ENCODE results near the gene IGF2R.

IGF2R gene

GRCh38 chr6:160055378-160055777, 86.5 kb downstream of the IGF2R start:
- FAIRE-seq = no peak
- no peak for DNase-seq (ENCODE audit: insufficient read length, low spot score)
- TF ChIP-seq POLR2A (IDR thresholded peaks at IDR 0.05; ENCODE audit: low read depth, low read length) = no peak

GRCh38 chr6:160055813-160056212, 86.9 kb downstream of the IGF2R start:
- TF ChIP-seq POLR2A (IDR thresholded peaks at IDR 0.05; ENCODE audit: low read depth, low read length) = no peak
- FAIRE-seq = no peak
- no peak for DNase-seq (ENCODE audit: insufficient read length, low spot score)

- FAIRE-seq (no peak), DNase-seq (ENCODE audit: insufficient read length, low spot score) (no peak)
- TF ChIP-seq POLR2A (IDR thresholded peaks at IDR 0.05; ENCODE audit: low read depth, low read length) = no peak
These were observed 88.2 kb downstream of the IGF2R start for GRCh38 chr6:160057080-160057479.

GRCh38 chr6:160058603-160059215, 89.8 kb downstream of the IGF2R start:
- DNase-seq (ENCODE audit: insufficient read length, low spot score) (no peak), FAIRE-seq (no peak)
- no peak for TF ChIP-seq POLR2A (IDR thresholded peaks at IDR 0.05; ENCODE audit: low read depth, low read length)

GRCh38 chr6:160060221-160060620, 91.3 kb downstream of the IGF2R start:
- no peak for TF ChIP-seq POLR2A (IDR thresholded peaks at IDR 0.05; ENCODE audit: low read depth, low read length)
- no peak for DNase-seq (ENCODE audit: insufficient read length, low spot score)
- no peak for FAIRE-seq

GRCh38 chr6:160060920-160061447, 92.1 kb downstream of the IGF2R start:
- FAIRE-seq (no peak), DNase-seq (ENCODE audit: insufficient read length, low spot score) (no peak)
- no peak for TF ChIP-seq POLR2A (IDR thresholded peaks at IDR 0.05; ENCODE audit: low read depth, low read length)

- DNase-seq (ENCODE audit: insufficient read length, low spot score) (no peak), FAIRE-seq (no peak)
- no peak for TF ChIP-seq POLR2A (IDR thresholded peaks at IDR 0.05; ENCODE audit: low read depth, low read length)
These were observed 95.0 kb downstream of the IGF2R start for GRCh38 chr6:160063771-160064413.

GRCh38 chr6:160065200-160065599, 96.3 kb downstream of the IGF2R start:
- FAIRE-seq = no peak

GRCh38 chr6:160067564-160067963, 98.7 kb downstream of the IGF2R start:
- TF ChIP-seq POLR2A (IDR thresholded peaks at IDR 0.05; ENCODE audit: low read depth, low read length) = no peak
- FAIRE-seq = no peak
- no peak for DNase-seq (ENCODE audit: insufficient read length, low spot score)

More at GRCh38 chr6:160065200-160065599, 96.3 kb downstream of the IGF2R start:
- no peak for DNase-seq (ENCODE audit: insufficient read length, low spot score)
- TF ChIP-seq POLR2A (IDR thresholded peaks at IDR 0.05; ENCODE audit: low read depth, low read length) = no peak

GRCh38 chr6:160068346-160068745, 99.5 kb downstream of the IGF2R start:
- DNase-seq (ENCODE audit: insufficient read length, low spot score) (no peak), FAIRE-seq (no peak)
- no peak for TF ChIP-seq POLR2A (IDR thresholded peaks at IDR 0.05; ENCODE audit: low read depth, low read length)

GRCh38 chr6:160069050-160069454, 100.2 kb downstream of the IGF2R start:
- TF ChIP-seq POLR2A (IDR thresholded peaks at IDR 0.05; ENCODE audit: low read depth, low read length) = no peak
- DNase-seq (ENCODE audit: insufficient read length, low spot score) = no peak
- no peak for FAIRE-seq

GRCh38 chr6:160069459-160069858, 100.6 kb downstream of the IGF2R start:
- no peak for DNase-seq (ENCODE audit: insufficient read length, low spot score)
- no peak for FAIRE-seq
- no peak for TF ChIP-seq POLR2A (IDR thresholded peaks at IDR 0.05; ENCODE audit: low read depth, low read length)

- no peak for TF ChIP-seq POLR2A (IDR thresholded peaks at IDR 0.05; ENCODE audit: low read depth, low read length)
- FAIRE-seq (no peak), DNase-seq (ENCODE audit: insufficient read length, low spot score) (no peak)
These were observed 101.5 kb downstream of the IGF2R start for GRCh38 chr6:160070427-160070826.

GRCh38 chr6:160070831-160071230, 101.9 kb downstream of the IGF2R start:
- DNase-seq (ENCODE audit: insufficient read length, low spot score) (no peak), FAIRE-seq (no peak)
- TF ChIP-seq POLR2A (IDR thresholded peaks at IDR 0.05; ENCODE audit: low read depth, low read length) = no peak

All from H54 (cell line).